H9 (cell line): Measurements from ENCODE around the gene CDH4. TPM values are rescaled to one million over a fixed set of nuclear protein-coding genes. Genes with fewer than 3 reads are reported as not detected.

Experiments used
- DNase-seq: peaks from one replicate; pipeline ENCODE4 v3.0.0-alpha.2; 2017
- H2AFZ ChIP-seq: one replicate; pipeline ENCODE4 v1.6.1; 2013; ENCODE audit warnings: mild to moderate bottlenecking, low read length, control low read depth, moderate library complexity
- H2AK5ac ChIP-seq: 2 replicates; pipeline ENCODE4 v1.6.1; 2013; ENCODE audit warnings: low read length, control low read depth, mixed read lengths; ENCODE audit not compliant: insufficient read length
- H2BK120ac ChIP-seq: one replicate; pipeline ENCODE4 v1.6.1; 2013; ENCODE audit warnings: low read depth, mild to moderate bottlenecking, low read length, control low read depth, inconsistent platforms; ENCODE audit not compliant: poor library complexity, severe bottlenecking
- H2BK12ac ChIP-seq: 2 replicates; pipeline ENCODE4 v1.6.1; 2013; ENCODE audit warnings: low read length, control low read depth, mixed read lengths, low read depth; ENCODE audit not compliant: insufficient read length
- H2BK15ac ChIP-seq: 2 replicates; pipeline ENCODE4 v1.6.1; 2013; ENCODE audit warnings: low read depth, low read length, control low read depth
- H2BK20ac ChIP-seq: one replicate; pipeline ENCODE4 v1.6.1; 2013; ENCODE audit warnings: low read depth, mild to moderate bottlenecking, low read length, control low read depth, inconsistent platforms; ENCODE audit not compliant: poor library complexity, severe bottlenecking
- H2BK5ac ChIP-seq: 2 replicates; pipeline ENCODE4 v1.6.1; 2013; ENCODE audit warnings: low read length, control low read depth, mixed read lengths; ENCODE audit not compliant: insufficient read length
- H3K14ac ChIP-seq: 2 replicates; pipeline ENCODE4 v1.6.1; 2013; ENCODE audit warnings: low read length, control low read depth; ENCODE audit not compliant: insufficient read depth
- H3K18ac ChIP-seq: 2 replicates; pipeline ENCODE4 v1.6.1; 2013; ENCODE audit warnings: low read depth, mild to moderate bottlenecking, mixed read lengths, low read length, control low read depth; ENCODE audit not compliant: insufficient read length
- H3K23ac ChIP-seq: 2 replicates; pipeline ENCODE4 v1.6.1; 2013; ENCODE audit warnings: low read length, control low read depth, mixed read lengths, low read depth; ENCODE audit not compliant: insufficient read length
- H3K23me2 ChIP-seq: 2 replicates; pipeline ENCODE4 v1.6.1; 2013; ENCODE audit warnings: low read depth, mild to moderate bottlenecking, mixed read lengths, low read length, control low read depth; ENCODE audit not compliant: insufficient read length, poor library complexity, severe bottlenecking
- H3K27ac ChIP-seq: 2 replicates; pipeline ENCODE4 v1.5.1; 2013; ENCODE audit warnings: low read length, control low read depth, mixed read lengths, low read depth; ENCODE audit not compliant: insufficient read length
- H3K27me3 ChIP-seq: 2 replicates; pipeline ENCODE4 v1.6.1; 2013; ENCODE audit warnings: low read length, control low read depth, inconsistent platforms; ENCODE audit not compliant: insufficient read depth
- H3K4ac ChIP-seq: 2 replicates; pipeline ENCODE4 v1.6.1; 2013; ENCODE audit warnings: low read depth, mild to moderate bottlenecking, control low read depth, inconsistent platforms, low read length, moderate library complexity
- H3K4me1 ChIP-seq: 2 replicates; pipeline ENCODE4 v1.6.1; 2013; ENCODE audit warnings: low read length, control low read depth, inconsistent platforms; ENCODE audit not compliant: insufficient read depth
- H3K4me2 ChIP-seq: 2 replicates; pipeline ENCODE4 v1.6.1; 2013; ENCODE audit warnings: low read length, control low read depth, mixed read lengths; ENCODE audit not compliant: insufficient read length, insufficient read depth
- H3K56ac ChIP-seq: 2 replicates; pipeline ENCODE4 v1.6.1; 2013; ENCODE audit warnings: low read depth, mild to moderate bottlenecking, mixed read lengths, low read length, control low read depth; ENCODE audit not compliant: insufficient read length
- H3K79me1 ChIP-seq: 2 replicates; pipeline ENCODE4 v1.6.1; 2013; ENCODE audit warnings: low read depth, mild to moderate bottlenecking, moderate library complexity, low read length, control low read depth, inconsistent platforms; ENCODE audit not compliant: insufficient read depth, poor library complexity, severe bottlenecking
- H3K79me2 ChIP-seq: 2 replicates; pipeline ENCODE4 v1.6.1; 2013; ENCODE audit warnings: low read length, control low read depth, inconsistent platforms; ENCODE audit not compliant: insufficient read depth
- H3K9ac ChIP-seq: 2 replicates; pipeline ENCODE4 v1.6.1; 2013; ENCODE audit warnings: low read length, control low read depth, mixed read lengths; ENCODE audit not compliant: insufficient read length; ENCODE audit errors: extremely low read depth
- H3K9me3 ChIP-seq: one replicate; pipeline ENCODE4 v1.6.1; 2013; ENCODE audit warnings: low read depth, low read length, inconsistent platforms; ENCODE audit not compliant: control insufficient read depth
- H3T11ph ChIP-seq: one replicate; pipeline ENCODE4 v1.6.1; 2013; ENCODE audit warnings: mild to moderate bottlenecking, low read length, control low read depth, inconsistent platforms
- H4K20me1 ChIP-seq: one replicate; pipeline ENCODE4 v1.6.1; 2013; ENCODE audit not compliant: control insufficient read depth, insufficient read length, insufficient read depth
- H4K5ac ChIP-seq: 2 replicates; pipeline ENCODE4 v1.6.1; 2013; ENCODE audit warnings: low read depth, mild to moderate bottlenecking, mixed read lengths, low read length, control low read depth; ENCODE audit not compliant: insufficient read length
- H4K8ac ChIP-seq: replicated peaks from 2 replicates; pipeline ENCODE4 v1.6.1; 2013; ENCODE audit warnings: low read length, control low read depth, mixed read lengths, low read depth; ENCODE audit not compliant: insufficient read length
- H4K91ac ChIP-seq: 2 replicates; pipeline ENCODE4 v1.6.1; 2013; ENCODE audit warnings: low read depth, mild to moderate bottlenecking, moderate library complexity, mixed read lengths, low read length, control low read depth; ENCODE audit not compliant: insufficient read length
- H3K27ac Mint-ChIP-seq, 3 experiments: 2 replicates in 2 of 3; 3 replicates in 1 of 3; pipeline ENCODE4 v1.8.0; 2020 to 2021; ENCODE audit warnings: mixed read lengths in 3 of 3, mild to moderate bottlenecking in 1 of 3, moderate library complexity in 1 of 3
- H3K27me3 Mint-ChIP-seq: 2 replicates; pipeline ENCODE4 v1.8.0; 2021; ENCODE audit warnings: low read depth, mild to moderate bottlenecking, moderate library complexity, mixed read lengths
- H3K36me3 Mint-ChIP-seq, 3 experiments: 2 replicates in 2 of 3; 3 replicates in 1 of 3; pipeline ENCODE4 v1.8.0; 2020 to 2021; ENCODE audit warnings: low read depth in 3 of 3, mixed read lengths in 3 of 3; ENCODE audit not compliant: insufficient read depth in 1 of 3
- H3K4me1 Mint-ChIP-seq, 2 experiments: 2 replicates each; pipeline ENCODE4 v1.8.0; 2020; ENCODE audit warnings: mixed read lengths in 2 of 2
- H3K4me3 Mint-ChIP-seq, 2 experiments: 2 replicates in 1 of 2; 3 replicates in 1 of 2; pipeline ENCODE4 v1.8.0; 2020 to 2021; ENCODE audit warnings: mild to moderate bottlenecking in 2 of 2, mixed read lengths in 2 of 2, moderate library complexity in 1 of 2
- H3K9me3 Mint-ChIP-seq, 2 experiments: 2 replicates in 1 of 2; 3 replicates in 1 of 2; pipeline ENCODE4 v1.8.0; 2020; ENCODE audit warnings: mild to moderate bottlenecking in 2 of 2, mixed read lengths in 2 of 2, moderate library complexity in 1 of 2
- CTCF ChIP-seq: fragments of 200-600 bp; sonication (generic); conservative IDR thresholded peaks from 3 replicates; pipeline ENCODE4 v1.8.0; 2021; ENCODE audit warnings: antibody characterized with exemption, mild to moderate bottlenecking
- WGBS: extraction: QIAGEN DNeasy Blood & Tissue Kit; methylation state at CpG from one replicate; pipeline ENCODE4 v1.1.7; 2013; ENCODE audit warnings: missing lambda C conversion rate, low lambda C conversion rate, mixed read lengths; ENCODE audit not compliant: insufficient read length; ENCODE audit errors: extremely low coverage; 5-methylcytosine and 5-hydroxymethylcytosine counted together
- total RNA-seq: library from RNA; stranded (reverse); gene quantifications from 2 replicates; pipeline ENCODE4 v1.2.1, GENCODE V29; 2021

Gene CDH4
- total RNA-seq, 1 experiment from 2014 or later = 3.0 TPM

GRCh38 chr20:61767761-61768494, 515.9 kb downstream of the CDH4 start:
- Mint-ChIP-seq H3K4me3 (no peak overlapping the region), H3K27ac (no peak overlapping the region), H3K4me1 (peaks cover 3 to 12% of the 10 kb centered on the region in 2 experiments; a peak in 2 of 4 replicates), H3K27me3 (peaks cover 33% of the 10 kb centered on the region), H3K36me3 (no peaks in the 10 kb centered on the region), H3K9me3 (no peaks in the 10 kb centered on the region)
- no peak for DNase-seq
- Histone ChIP-seq H3K4me1 (no peaks in the 10 kb centered on the region), H3K4ac (no peak overlapping the region), H2BK120ac (no peak overlapping the region), H3K27me3 (no peaks in the 10 kb centered on the region; the same call in 1 of the 2 replicates), H3K56ac (no peak overlapping the region), H2BK5ac (no peak overlapping the region), H2BK12ac (no peak overlapping the region), H3K79me1 (no peaks in the 10 kb centered on the region), H2AFZ (no peak overlapping the region), H3K14ac (no peak overlapping the region), H4K91ac (no peak overlapping the region), H3K18ac (no peak overlapping the region), H3T11ph (no peak overlapping the region), H2BK20ac (no peak overlapping the region), H3K9ac (no peak overlapping the region), H3K9me3 (no peaks in the 10 kb centered on the region), H4K8ac (no peak overlapping the region), H3K79me2 (no peaks in the 10 kb centered on the region), H3K23me2 (no peaks in the 10 kb centered on the region), H3K23ac (no peak overlapping the region), H3K27ac (no peak overlapping the region), H2AK5ac (no peak overlapping the region), H4K5ac (no peak overlapping the region), H3K4me2 (no peak overlapping the region), H4K20me1 (no peaks in the 10 kb centered on the region), H2BK15ac (no peak overlapping the region)
- TF ChIP-seq CTCF = no peak
- WGBS = no CpG with 5 or more reads among the region's 14 CpGs
